ENCODE data around the gene POLD4. TPM values are rescaled to one million over a fixed set of nuclear protein-coding genes. Genes with fewer than 3 reads are reported as not detected.

Gene POLD4
- total RNA-seq, 1 donor from 2014 or later = 47.0 TPM

- Histone ChIP-seq H3K36me3 (no peaks in the 10 kb centered on the region), H3K9me3 (replicated peaks) (no peaks in the 10 kb centered on the region), H3K4me1 (peaks cover 30% of the 10 kb centered on the region), H3K27ac (replicated peaks) (peak overlapping the region; percentile 98), H3K4me3 (peak overlapping the region; percentile 83), H3K27me3 (ENCODE audit: low read depth) (no peaks in the 10 kb centered on the region)
- TF ChIP-seq, protein P1, sequence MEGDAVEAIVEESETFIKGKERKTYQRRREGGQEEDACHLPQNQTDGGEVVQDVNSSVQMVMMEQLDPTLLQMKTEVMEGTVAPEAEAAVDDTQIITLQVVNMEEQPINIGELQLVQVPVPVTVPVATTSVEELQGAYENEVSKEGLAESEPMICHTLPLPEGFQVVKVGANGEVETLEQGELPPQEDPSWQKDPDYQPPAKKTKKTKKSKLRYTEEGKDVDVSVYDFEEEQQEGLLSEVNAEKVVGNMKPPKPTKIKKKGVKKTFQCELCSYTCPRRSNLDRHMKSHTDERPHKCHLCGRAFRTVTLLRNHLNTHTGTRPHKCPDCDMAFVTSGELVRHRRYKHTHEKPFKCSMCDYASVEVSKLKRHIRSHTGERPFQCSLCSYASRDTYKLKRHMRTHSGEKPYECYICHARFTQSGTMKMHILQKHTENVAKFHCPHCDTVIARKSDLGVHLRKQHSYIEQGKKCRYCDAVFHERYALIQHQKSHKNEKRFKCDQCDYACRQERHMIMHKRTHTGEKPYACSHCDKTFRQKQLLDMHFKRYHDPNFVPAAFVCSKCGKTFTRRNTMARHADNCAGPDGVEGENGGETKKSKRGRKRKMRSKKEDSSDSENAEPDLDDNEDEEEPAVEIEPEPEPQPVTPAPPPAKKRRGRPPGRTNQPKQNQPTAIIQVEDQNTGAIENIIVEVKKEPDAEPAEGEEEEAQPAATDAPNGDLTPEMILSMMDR (IDR thresholded peaks at IDR 0.05; ENCODE audit: borderline replicate concordance) = peak; percentile 97
- peak; percentile 95 for DNase-seq
- intact Hi-C loops (cut with micrococcal nuclease) = loop anchor here (5.0 kb wide), 1 partner anchor 55 kb away; no protein-coding TSS in a partner anchor
Measured at GRCh38 chr11:67317205-67317887, 36.0 kb downstream of the POLD4 start.

DNA sequence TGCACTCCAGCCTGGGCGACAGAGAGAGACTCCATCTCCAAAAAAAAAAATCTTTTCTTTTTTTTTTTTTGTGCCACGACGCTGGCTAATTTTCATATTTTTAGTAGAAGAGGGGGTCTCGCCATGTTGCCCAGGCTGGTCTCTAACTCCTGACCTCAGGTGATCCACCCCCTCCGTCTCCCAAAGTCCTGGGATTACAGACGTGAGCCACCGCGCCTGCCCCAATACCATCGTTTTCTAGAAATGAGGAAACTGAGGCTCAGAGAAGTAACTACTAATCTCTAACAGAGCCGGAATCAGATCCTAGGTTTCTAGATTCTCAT, 36.5 kb downstream of the POLD4 start:
- no peaks in the 10 kb centered on the region for H3K9me3 ChIP-seq (replicated peaks)
- H3K27me3 ChIP-seq (ENCODE audit: low read depth) = no peaks in the 10 kb centered on the region
- H3K4me1 ChIP-seq = peaks cover 30% of the 10 kb centered on the region
- DNase-seq = no peak
- intact Hi-C loops (cut with micrococcal nuclease) = loop anchor here (5.0 kb wide), 1 partner anchor 55 kb away; no protein-coding TSS in a partner anchor
- TF ChIP-seq, protein P1 (IDR thresholded peaks at IDR 0.05; ENCODE audit: borderline replicate concordance) = no peak
- H3K36me3 ChIP-seq = no peaks in the 10 kb centered on the region
- H3K4me3 ChIP-seq = peak overlapping the region; percentile 83
- peak overlapping the region; percentile 98 for H3K27ac ChIP-seq (replicated peaks)

GRCh38 chr11:67315325-67315909, 37.9 kb downstream of the POLD4 start:
- Histone ChIP-seq H3K4me1 (peaks cover 30% of the 10 kb centered on the region), H3K27ac (replicated peaks) (no peak overlapping the region), H3K36me3 (no peaks in the 10 kb centered on the region), H3K4me3 (no peak overlapping the region), H3K9me3 (replicated peaks) (no peaks in the 10 kb centered on the region), H3K27me3 (ENCODE audit: low read depth) (no peaks in the 10 kb centered on the region)
- intact Hi-C loops (cut with micrococcal nuclease) = loop anchor here (5.0 kb wide), 1 partner anchor 53 kb away; no protein-coding TSS in a partner anchor
- no peak for DNase-seq
- TF ChIP-seq, protein P1 (IDR thresholded peaks at IDR 0.05; ENCODE audit: borderline replicate concordance) = no peak

GRCh38 chr11:67314218-67314617, 39.1 kb downstream of the POLD4 start:
- no peak overlapping the region for H3K4me3 ChIP-seq
- no peaks in the 10 kb centered on the region for H3K9me3 ChIP-seq (replicated peaks)
- no peak for DNase-seq
- no peak overlapping the region for H3K27ac ChIP-seq (replicated peaks)
- H3K4me1 ChIP-seq = peaks cover 25% of the 10 kb centered on the region
- intact Hi-C loops (cut with micrococcal nuclease) = no loop called here
- H3K27me3 ChIP-seq (ENCODE audit: low read depth) = no peaks in the 10 kb centered on the region
- H3K36me3 ChIP-seq = peaks cover 8% of the 10 kb centered on the region
- TF ChIP-seq, protein P1 (IDR thresholded peaks at IDR 0.05; ENCODE audit: borderline replicate concordance) = no peak

- Histone ChIP-seq H3K4me3 (no peak overlapping the region), H3K36me3 (peaks cover 12% of the 10 kb centered on the region), H3K27me3 (ENCODE audit: low read depth) (no peaks in the 10 kb centered on the region), H3K27ac (replicated peaks) (no peak overlapping the region), H3K9me3 (replicated peaks) (no peaks in the 10 kb centered on the region), H3K4me1 (peaks cover 16% of the 10 kb centered on the region)
- intact Hi-C loops (cut with micrococcal nuclease) = no loop called here
- TF ChIP-seq, protein P1 (IDR thresholded peaks at IDR 0.05; ENCODE audit: borderline replicate concordance) = no peak
- DNase-seq = no peak
Measured at GRCh38 chr11:67313125-67313890, 40.0 kb downstream of the POLD4 start.

Measured in left ventricle myocardium inferior (tissue), 1 donor.